Activated CD4-positive, CD25-positive, alpha-beta regulatory T cell treated with anti-CD3 and anti-CD28 coated beads, Interleukin-2, amount 50 U/mL, for 24 hours (primary cell): ENCODE data around the gene C22orf39.
A peak's percentile ranks its signal among the peaks of the same experiment; 100 is the strongest.

Experiments used
- ATAC-seq, 2 donors: fragments of 150-1000 bp; cut with Tn5 transposase; one replicate each; pipeline ENCODE4 v1.10.0; 2021; ENCODE audit warnings: mild to moderate bottlenecking in 1 of 2, moderate library complexity in 1 of 2

C22orf39 gene, protein sequence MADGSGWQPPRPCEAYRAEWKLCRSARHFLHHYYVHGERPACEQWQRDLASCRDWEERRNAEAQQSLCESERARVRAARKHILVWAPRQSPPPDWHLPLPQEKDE

DNA sequence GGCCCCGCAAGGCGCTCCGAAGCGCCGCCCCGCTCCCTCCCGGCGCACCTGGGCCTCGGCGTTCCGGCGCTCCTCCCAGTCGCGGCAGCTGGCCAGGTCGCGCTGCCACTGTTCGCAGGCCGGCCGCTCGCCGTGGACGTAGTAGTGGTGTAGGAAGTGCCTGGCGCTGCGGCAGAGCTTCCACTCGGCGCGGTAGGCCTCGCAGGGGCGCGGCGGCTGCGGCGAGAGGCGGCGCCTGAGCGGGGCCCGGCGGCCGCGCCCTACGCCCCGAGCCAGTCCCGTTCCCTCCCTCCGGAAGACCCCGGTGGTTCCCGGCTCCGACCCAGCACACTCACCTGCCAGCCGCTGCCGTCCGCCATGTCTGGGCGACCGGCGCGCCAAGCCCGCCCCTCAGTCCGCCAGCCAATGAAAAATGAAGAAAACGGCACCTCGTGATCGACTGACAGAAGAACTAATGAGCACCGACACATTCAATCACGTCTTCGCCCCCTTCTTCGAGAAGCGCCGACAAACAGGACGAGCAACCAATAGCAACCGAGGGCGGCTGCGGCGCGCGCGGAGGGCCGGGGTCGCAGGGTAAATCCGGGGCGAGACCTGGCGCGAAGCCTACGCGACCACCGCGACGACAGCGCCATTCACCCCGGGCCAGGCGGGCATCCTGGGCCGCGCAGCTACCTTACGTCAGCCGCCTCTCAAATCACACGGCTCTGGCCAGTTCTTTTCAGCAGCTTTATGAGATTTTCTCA is at the start of gene C22orf39:
Gene C22orf39, minus strand, starts transcription at position 382 of the 746 bp plus-strand sequence. Its CDS starts 23 bp downstream, at position 359.
- ATAC-seq = peak; percentile 86 to 89

DNA sequence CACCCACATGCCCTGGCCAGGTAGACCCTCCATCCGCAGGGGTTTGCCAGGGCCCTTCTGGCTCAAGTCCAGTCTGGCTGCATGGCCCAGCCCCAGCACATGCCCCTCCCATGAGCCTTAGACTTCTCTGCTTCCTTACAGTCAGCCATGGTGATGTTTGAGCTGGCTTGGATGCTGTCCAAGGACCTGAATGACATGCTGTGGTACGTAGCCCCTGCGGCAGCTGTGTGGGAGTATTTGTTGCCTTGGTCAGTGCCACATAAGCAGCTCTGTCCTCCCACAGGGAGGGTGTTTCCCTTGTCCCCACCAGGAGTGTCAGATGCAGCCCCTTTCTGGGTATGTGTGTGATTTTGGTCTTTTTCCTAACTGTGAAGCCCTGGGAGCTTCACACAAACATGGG is 49.7 kb upstream of the C22orf39 start:
- ATAC-seq = no peak

DNA sequence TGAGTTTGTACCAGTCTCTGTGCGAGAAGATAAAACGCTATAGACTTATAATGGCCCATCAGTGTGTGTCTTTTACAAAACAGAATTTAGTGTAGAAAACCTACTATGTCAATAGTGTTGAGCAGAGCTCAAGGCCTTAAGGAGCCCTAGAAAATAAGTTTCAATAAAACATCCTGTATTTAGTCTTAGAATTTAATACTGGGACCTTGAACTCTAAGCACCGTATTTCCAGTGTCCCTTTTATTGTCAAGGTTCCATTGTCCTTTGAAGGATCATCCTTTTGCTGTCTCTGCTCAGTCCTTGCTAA is 48.8 kb upstream of the C22orf39 start:
- ATAC-seq = no peak

DNA sequence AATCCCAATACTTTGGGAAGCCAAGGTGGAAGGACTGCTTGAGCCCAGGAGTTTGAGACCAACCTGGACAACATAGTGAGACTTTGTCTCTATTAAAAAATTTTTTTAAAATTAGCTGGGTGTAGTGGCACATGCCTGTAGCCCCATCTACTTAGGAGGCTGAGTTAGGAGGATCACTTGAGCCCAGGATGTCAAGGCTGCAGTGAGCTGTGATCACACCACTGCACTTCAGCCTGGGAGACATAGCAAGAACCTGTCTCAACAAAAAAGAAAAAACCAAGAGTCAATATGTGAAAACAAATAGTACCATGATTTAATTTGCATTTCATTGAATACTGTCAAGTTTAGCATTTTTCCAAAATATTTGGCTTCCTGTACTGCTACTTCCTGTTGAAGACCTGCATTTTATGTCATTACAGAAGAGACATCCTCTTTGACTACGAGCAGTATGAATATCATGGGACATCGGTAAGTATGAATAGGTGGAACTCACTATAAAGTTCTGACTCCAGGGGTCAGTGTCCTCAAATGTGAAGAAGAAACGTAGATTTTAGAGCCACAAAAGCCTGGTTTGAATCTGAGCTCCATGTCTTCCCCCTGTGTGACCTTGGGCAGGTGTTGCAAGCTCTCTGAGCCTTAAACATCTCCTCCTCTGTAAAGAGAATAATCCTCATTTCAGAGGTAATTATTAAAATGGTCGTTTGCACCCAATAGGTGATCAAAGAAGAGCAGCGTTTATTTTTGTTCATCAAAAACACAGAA is 48.2 kb upstream of the C22orf39 start:
- ATAC-seq = peak; percentile 42 to 65

DNA sequence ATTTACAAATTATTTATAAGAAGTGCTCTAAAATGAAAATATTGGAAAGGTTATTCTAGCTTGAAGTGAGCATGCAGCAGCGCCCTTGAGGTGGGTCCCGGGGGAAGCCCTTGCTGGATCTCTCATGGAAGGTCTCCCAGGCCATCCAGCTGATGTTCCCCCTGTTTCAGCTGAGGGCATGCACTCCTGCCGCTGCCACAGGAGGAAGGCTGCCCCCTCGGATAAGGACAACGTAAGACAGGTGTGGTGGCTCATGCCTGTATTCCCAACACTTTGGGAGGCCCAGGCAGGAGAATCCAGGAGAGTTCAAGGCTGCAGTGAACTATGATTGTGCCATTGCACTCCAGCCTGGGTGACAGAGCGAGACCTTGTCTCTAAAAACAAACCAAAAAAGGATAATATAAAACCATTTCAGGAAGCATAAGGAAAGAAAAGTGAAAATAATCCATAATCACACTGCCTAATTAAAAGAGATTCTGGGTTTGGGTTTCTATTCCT is 47.2 kb upstream of the C22orf39 start:
- ATAC-seq = no peak

DNA sequence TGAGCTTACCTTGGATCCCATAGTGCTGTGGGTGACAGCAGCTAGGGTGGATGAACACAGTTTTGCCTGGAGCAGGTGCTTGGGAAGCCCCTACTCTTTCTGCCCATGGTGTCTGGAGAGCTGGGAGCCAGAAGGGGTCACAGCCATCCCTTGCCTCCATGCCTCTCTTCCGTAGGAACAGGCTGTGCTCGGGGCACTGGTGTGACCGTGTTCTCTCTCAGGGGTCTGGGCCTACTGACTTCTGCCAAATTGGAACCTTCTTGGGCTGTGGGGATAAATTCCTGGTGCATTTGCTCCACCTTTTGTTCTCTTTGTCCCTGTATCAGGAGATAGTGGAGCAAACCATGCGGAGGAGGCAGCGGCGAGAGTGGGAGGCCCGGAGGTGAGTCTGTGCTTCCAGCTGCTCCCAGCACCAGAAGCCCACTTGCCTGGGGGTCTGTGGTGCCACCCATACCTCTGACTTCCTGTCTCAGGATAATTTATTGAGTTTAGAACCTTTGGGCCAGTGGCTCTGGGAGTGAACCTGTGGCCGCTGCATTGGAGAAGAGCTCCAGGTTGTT is 46.6 kb upstream of the C22orf39 start:
- ATAC-seq = no peak

DNA sequence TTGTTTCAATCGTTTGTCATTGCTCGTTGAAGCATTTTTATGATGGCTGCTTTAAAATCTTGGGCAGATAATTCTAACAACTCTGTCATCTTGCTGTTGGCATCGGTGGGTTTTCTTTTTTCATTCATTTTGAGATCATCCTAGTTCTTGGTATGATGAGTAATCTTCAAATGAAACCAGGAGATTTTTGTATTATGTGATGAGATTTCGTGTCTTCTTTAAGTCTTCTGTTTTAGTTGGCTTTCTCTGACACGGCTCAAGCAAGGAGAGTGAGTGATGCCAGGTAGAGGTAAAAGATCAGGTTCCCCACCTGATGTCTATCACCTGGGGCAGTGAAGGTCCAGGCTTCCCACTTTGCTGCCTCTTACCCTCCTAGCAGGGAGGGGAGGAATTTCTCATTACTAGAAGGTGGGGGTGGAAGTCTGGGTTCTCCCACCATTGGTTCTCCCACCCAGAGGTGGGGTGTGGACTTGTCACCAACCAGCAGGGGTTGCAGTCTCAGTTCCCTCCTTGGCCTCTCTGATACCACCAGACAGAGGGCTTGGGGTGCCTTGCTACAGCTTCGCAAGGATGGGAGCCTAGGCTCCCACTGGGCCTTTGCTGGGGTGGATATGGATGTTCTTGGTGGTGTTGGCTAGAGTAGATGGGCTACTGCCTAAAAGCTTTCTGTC is 45.1 kb upstream of the C22orf39 start:
- ATAC-seq = peak; percentile 49 to 65

DNA sequence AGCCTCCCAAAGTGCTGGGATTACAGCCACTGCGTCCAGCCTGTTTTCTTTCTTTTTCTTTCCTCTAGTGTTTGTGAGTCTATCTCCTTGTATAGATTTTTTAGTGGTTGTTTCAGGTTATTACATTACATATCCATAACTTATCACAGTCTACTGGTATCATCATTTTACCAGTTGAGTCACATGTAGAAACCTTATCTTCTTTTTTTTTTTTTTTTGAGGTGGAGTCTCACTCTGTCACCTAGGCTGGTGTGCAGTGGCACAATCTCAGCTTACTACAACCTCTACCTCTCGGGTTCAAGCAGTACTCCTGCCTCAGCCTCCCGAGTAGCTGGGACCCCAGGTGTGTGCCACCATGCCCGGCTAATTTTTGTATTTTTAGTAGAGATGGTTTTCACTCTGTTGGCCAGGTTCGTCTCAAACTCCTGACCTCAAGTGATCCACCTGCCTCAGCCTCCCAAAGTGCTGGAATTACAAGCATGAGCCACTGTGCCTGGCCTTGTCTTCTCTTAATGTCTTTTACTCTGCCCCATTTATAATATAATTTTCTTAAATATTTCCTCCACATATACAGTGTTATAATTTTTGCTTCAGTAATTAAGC is 43.2 kb upstream of the C22orf39 start:
- ATAC-seq = peak; percentile 41 to 55

DNA sequence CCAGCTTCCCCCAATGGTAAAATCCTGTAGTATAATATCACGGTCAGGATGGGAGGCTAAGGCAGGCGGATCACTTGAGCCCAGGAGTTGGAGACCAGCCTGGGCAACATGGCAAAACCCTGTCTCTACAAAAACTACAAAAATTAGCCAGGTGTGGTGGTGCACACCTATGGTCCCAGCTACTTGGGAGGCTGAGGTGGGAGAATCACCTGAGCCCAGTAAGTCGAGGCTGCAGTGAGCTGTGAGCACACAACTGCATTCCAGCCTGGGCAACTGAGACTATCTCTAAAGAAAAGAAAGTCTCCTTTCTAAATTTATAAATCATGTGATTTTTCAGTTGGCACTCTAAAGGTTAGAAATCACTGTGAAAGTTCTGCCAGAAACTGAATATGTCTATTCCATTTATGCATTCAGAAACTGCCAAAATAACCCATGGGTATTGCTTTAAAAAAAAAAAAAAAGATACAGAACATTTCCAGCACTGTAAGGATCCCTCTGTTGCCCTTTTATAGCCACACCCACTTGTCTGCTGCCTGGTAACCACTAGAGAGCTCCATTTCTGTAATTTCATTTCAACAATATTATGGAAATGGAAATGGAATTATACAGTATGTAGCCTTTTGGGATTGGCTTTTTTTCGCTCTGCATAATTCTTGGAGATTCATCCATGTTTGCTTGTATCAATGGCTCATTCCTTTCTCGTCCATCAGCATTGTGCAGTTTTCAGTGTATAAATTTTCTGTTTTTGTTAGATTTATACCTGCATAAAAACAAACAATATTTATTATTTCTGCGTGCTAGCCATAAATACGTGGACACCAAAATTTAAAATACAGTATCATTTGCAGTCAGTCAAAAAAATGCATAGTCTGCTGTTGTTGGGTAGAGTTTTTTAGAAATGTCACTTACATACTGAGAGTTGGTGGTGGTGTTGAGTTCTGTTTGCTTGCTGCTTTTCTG is 41.7 kb upstream of the C22orf39 start:
- no peak for ATAC-seq

DNA sequence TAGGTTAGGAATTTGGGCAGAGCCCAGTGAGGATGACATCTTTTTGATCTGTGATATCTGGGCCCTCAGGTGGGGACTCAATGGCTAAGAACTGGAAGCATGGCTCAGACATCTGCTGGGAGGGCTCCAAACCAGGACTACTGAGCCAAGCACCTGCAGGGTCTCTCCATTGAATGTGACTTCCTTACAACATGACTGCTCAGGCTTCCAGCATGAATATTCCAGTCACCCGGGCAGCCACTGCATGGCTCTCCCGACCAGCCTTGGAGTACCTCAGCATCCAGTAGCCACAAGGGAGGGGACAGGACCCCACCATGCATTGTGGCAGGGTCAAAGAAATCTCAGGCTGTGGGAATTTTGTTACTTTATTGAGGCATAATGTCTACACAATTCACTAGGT is 40.8 kb upstream of the C22orf39 start:
- no peak for ATAC-seq

DNA sequence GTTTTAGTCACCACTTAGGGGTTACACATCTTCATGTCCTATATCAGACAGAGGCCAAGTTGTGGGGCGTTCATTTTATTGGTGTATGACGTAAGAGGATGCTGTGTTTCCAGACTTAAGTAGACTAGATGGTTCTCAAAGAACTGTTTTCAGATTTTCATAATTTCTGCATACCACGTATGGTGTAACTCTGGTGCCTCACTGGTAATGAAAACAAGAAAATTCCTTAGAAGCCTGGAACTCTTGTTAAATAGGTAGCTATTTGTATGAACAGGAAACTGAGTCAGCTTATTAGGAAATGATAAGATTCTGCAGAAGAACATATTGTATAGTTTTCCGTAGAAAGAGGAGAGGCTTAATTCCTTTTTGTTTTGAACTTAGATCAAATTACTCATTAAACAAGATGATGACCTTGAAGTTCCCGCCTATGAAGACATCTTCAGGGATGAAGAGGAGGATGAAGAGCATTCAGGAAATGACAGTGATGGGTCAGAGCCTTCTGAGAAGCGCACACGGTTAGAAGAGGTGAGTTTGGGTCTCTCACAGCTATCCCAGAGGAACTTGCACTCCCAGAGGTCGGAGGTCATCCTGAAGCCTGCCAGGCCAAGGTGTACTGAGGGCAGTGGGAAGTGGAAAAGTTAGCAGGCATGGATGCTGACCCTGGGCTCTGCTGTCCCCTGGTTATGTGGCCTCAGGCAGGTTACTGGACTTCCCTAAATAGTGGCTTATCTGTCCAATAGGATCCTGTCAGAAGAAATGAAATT is 36.2 kb upstream of the C22orf39 start:
- no peak for ATAC-seq

DNA sequence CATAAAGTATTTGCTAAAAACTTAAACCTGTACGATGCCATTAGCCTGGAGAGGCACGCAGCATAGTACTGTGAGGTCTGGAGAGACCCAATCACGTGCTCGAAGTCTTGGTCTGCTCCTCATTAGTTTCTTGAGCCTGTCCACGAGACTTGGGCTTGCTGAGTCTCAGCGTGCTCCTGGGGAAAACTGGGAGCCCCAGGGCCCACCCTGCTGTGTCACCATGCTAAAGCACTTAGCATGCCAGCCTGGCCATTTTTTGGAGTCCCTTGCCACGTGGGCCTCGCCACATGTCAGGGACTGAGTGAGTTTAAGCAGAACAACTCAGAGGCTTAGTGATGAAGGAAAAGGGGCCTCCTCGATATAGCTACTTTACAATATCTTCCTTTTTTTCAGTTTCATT is 34.8 kb upstream of the C22orf39 start:
- no peak for ATAC-seq

DNA sequence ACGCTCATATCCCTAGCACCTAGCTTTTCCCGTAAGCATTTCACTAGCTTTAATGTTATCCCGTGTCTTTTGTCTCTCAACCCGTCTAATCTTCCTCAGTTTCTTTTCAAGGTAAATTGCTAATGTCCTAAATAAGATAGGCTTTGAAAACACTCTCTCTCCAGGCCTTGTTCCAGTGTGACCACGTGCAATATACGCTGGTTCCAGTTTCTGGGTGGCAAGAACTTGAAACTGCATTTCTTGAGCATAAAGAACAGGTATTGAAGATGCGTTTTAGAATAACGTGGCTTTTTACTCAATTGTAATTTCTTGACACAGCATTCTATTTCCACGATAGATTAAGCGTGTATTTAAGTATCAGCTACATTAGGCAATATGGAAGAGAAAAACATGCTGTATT is 33.3 kb upstream of the C22orf39 start:
- no peak for ATAC-seq

DNA sequence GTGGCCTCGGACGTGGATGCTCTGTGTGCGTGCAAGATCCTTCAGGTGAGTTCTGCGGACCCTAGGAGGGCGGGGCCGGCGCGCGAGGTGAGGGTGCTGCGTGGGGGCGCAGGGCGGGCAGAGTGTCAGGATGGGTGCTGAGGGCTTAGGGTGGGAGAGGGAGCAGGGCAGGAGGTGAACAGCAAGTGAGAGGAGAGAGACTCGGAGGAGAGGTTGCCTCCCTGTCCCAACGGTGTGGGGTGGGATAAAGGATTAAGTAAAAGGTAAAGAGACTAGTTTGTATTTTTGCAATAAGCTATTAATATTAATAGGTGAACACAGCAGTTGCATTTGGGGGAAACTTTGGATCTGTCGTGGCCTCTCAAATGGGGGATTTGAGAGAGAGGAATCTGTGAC is 32.7 kb upstream of the C22orf39 start:
- no peak for ATAC-seq

DNA sequence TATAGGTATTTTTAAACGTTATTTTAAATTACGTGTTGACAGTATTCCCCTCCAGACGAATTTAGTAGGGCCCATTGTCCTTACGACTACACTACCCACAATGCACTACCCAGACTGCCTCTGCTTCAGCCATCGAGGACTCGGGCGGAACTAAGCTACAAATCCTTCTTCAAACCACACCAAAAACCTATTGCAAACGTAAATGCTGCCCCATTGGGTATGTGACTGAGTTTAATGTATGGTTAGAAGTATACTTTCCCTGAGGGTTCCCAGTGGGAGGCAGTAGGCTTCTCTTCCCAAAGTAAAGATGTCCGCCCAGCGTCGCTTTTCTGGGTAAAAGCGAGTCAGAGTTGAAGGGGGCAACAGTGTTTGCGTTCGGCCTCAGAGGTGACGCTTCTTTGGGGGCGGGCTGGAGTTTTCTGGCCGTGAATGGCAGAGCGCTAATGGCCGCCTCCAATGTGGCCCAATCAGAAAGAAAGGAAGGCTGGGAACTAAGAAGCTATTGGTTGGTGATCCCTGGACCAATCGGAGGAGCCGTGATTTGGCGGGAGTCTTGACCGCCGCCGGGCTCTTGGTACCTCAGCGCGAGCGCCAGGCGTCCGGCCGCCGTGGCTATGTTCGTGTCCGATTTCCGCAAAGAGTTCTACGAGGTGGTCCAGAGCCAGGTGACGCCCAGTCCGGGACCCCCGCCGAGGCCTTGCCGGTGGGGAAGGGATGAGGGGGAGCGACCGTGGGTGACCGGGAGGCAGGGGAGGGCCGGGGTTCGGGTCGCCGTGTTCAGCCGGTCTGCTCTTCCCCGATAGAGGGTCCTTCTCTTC is 32.1 kb upstream of the C22orf39 start, which contains the start of gene CDC45:
Gene CDC45, plus strand, starts transcription at position 566 of the 818 bp plus-strand sequence. Its CDS starts 49 bp downstream, at position 615.
- ATAC-seq = peak; percentile 93

DNA sequence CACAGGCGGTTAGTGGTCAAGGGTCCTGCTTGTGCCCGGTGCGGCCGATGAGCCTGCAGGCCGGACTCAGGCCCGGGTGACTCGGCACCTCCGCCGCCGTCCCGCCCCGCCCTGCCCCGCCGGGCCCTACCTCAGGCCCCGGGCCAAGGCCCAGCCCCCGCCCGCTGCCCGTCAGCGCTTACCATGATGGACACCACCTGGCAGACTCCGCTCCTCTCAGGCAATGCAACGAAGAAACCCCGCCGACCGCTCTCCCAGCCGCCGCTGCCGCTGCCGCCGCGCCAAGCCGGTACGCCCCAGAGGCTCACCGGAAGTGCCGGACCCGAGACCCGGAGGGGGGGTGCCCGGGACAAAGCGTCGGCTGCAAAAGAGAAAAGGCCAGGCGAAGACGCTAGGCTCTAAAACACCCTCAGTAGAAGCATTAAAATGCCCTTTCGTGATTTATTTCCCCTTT is 31.4 kb upstream of the C22orf39 start, which contains the start of gene UFD1:
Gene UFD1, minus strand, starts transcription at position 293 of the 454 bp plus-strand sequence. Its CDS starts 108 bp downstream, at position 185.
- ATAC-seq = peak; percentile 54 to 60

DNA sequence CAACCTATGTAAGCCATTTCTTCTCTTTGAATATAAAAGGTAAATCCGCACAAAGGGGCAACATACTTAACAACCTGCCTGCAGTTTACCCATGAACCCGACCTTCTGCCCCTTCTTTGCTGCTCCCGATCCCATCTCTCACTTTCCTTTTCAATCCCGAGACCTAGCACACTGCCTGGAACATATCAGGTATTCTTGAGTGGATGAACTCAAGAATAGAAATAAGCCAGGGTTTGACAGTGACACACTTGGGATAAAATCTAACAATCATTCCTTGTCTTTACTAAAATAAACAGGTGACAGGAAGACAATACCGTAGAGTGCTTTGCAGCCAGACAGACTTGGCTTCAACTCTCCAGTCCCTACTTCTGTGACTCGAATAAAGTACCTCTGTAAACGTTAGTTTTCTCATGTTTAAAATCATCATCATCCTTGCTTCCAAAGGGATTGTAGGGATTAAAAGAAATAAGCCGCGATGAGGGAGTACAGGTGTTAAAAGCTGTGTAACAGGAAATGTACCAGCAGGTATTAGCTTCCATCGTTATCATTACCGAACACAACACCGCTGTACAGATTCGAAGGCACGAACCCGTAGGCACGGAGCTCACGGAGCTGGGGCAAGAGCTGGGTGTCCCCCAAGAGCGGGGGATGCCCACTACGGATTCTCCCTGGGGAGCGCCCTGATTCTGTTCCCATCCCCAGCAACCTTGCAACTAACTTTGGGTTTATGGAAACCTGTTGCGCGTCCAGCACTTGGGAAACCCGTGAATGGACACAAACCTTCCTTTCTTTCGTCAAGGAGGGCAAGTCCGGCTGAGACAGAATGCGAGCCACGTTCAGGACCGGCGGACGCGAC is 30.8 kb upstream of the C22orf39 start:
- ATAC-seq = no peak
